Omental fat pad (tissue), 4 donors: ENCODE results near the gene PDLIM1. TPM values are rescaled to one million over a fixed set of nuclear protein-coding genes. Genes with fewer than 3 reads are reported as not detected.

Source experiments
- ATAC-seq: fragments of 150-250 bp; one replicate; pipeline ENCODE4 v1.9.1; 2016; ENCODE audit warnings: mild to moderate bottlenecking, moderate library complexity; ENCODE audit not compliant: low FRiP score
- DNase-seq: peaks from one replicate; pipeline ENCODE4 v3.0.0-alpha.2; 2019; ENCODE audit warnings: low spot score
- total RNA-seq, 4 donors: library from RNA; depleted of rRNA; stranded (reverse); fragments of >200 nt; gene quantifications; one replicate each; pipeline ENCODE4 v1.1.0, GENCODE V29; 2016
- TF ChIP-seq, protein P1 (sequence below), 3 donors: fragments of 450-650 bp; IDR thresholded peaks; one replicate each; pipeline ENCODE4 v1.5.1; 2016 to 2017; ENCODE audit warnings: antibody characterized with exemption in 3 of 3, mild to moderate bottlenecking in 3 of 3, moderate library complexity in 2 of 3

PDLIM1 gene
- total RNA-seq, 4 donors from 2014 or later = 85.6 to 175 (median 122) TPM

DNA sequence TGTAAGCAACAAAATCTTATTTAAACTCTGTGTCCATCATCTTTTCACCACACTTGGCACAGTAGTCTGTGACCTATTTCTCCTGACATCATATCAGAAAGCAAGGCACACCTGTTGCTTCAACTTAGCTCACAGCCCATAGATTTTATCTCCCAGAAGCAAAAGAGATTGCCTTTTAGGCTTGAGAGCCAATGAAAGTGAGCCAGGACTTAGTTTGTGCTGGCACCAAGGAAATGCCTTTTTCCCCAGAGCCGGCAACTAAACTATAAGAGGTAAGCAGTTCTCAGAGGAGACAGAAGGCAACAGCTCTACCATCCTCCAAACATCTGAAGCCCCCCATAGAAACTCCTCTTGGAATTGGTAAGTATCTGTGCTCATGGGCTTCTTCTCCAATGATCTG lies 96.9 kb downstream of the PDLIM1 start, which contains the start of gene ACSM6:
Gene ACSM6 (plus strand): TSS at position 295 of the 400 bp plus-strand sequence. CDS start 248 bp downstream, outside the sequence.
- ATAC-seq (no peak), DNase-seq (no peak)
- TF ChIP-seq, protein P1, sequence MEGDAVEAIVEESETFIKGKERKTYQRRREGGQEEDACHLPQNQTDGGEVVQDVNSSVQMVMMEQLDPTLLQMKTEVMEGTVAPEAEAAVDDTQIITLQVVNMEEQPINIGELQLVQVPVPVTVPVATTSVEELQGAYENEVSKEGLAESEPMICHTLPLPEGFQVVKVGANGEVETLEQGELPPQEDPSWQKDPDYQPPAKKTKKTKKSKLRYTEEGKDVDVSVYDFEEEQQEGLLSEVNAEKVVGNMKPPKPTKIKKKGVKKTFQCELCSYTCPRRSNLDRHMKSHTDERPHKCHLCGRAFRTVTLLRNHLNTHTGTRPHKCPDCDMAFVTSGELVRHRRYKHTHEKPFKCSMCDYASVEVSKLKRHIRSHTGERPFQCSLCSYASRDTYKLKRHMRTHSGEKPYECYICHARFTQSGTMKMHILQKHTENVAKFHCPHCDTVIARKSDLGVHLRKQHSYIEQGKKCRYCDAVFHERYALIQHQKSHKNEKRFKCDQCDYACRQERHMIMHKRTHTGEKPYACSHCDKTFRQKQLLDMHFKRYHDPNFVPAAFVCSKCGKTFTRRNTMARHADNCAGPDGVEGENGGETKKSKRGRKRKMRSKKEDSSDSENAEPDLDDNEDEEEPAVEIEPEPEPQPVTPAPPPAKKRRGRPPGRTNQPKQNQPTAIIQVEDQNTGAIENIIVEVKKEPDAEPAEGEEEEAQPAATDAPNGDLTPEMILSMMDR (IDR thresholded peaks at IDR 0.05) = no peak

DNA sequence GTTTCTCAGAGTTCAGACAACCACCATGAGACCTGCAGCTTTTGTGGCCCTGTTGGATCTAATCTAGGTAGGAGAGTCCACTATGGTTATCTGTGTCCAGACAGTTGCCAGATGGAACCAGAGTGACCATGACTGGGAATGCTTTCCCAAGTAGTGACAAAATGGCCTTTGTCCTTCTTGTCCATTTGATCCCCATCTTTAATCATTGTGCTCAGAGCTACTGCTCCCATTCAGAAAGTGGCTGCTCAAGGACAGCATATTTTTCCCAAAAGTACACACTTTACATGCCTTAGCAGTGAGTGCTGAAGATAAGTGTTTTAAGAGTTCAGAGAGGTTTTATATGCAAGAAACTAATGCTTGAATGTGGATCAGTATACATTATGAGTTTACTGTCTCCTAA lies 102.2 kb downstream of the PDLIM1 start:
- TF ChIP-seq, protein P1 (IDR thresholded peaks at IDR 0.05) = no peak
- DNase-seq = no peak
- no peak for ATAC-seq

DNA sequence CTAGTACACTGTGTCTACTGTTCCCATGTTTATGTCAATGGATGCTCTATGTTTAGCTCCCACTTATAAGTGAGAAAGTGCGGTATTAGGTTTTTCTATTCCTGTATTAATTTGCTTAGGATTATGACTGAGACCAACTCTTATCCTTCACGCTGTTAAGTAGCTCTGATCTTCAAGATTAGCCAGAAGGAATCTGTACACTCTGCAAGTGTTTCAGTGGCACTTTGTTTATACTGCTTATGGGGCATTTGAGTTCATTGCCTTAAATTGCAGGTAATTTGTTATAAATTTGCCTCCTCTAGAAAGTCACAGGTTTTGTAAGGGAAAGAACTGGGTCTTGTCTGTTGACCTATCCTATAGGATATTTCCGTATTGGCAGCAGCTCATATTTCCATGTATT lies 103.2 kb downstream of the PDLIM1 start:
- ATAC-seq (no peak), DNase-seq (no peak)
- TF ChIP-seq, protein P1 (IDR thresholded peaks at IDR 0.05) = no peak

Other genes starting within 250 kb of the PDLIM1 start
- gene CYP2C8, start 221.5 kb downstream of the PDLIM1 start, total RNA-seq = 1 to 10 TPM in 1 of 4 donors, under 1 TPM in 1, not detected in 2; 0.46 to 1.6 TPM
- gene ACSM6, start 96.8 kb downstream of the PDLIM1 start, total RNA-seq = not detected